GM18909 (cell line): Measurements from ENCODE around the gene CCNG2.
A peak's percentile ranks its signal among the peaks of the same experiment; 100 is the strongest.

Experiments
- ATAC-seq: cut with Tn5 transposase; IDR thresholded peaks from one replicate; pipeline ENCODE4 v1.9.1; 2021; ENCODE audit warnings: mild to moderate bottlenecking; ENCODE audit not compliant: unreplicated experiment, poor library complexity

Gene CCNG2

DNA sequence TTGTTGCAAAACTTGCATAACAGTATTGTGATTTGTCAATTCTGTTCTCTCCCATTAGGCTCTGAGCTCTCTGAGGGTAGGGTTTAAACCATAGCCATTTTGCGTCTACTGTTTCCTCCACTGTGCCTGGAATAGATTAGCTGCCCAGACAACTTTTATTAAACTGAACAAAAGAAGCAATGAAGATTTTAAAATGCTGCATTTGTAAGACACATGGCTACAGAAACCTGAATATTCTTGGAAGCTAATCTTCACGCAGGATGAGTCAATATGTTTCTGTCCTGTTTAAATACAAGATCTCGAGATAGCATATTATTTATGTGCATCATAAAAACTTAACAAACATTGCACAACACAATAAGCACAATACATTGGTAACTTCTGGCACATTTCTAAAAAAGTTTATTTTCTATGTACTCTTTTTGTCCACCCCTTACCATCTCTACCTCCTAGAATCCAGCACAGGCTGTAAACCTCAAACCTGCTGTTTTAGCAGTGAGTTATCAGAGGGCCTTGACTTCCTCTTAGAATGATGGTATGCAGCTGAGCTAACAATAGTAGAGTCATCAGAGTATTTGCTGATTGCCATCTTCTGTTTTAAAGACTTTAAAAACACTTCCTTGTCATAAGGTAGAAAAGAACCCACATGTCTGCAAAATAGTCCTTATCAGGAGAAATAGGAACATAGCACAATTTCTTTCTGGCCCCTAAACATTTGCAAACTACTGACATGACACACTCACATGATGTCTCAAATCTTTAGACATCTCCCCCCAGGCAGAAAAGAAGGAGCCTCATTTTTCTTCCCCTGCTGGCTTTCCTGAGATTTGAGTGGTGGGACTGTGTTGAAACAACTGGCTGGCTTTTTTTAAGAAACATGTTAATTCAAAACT lies 10.6 kb upstream of the CCNG2 start:
- ATAC-seq, result no peak

DNA sequence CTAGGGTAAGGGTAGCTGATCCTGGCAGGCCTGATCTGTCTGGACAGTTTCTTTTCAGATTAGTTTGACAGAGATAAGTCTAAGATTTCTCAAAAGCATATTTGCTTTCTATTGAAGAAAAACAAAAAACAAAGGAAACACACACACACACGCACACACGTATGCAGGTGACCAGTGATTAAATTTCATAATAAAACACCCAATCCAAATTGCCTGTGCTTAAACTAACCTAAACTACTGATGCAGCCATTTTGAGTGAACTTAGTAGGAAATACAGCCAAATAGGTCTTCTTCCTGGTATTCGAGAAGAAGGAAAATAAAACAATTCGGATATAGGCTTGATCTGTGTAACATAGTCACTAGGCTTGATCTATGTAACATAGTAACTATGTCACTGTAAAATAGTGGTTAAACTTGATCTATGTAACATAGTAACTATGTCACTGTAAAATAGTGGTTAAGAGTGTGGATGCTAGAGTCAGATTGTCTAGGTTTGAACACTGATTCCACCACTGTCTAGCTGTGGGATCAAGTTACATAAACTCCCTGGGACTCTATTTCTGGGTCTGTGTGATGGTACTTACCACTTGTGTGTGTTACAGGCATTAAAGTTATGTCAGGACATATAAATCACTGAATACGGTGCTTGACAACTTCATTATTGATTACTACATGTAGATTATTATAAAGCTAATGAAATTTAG lies 9.8 kb upstream of the CCNG2 start:
- no peak for ATAC-seq

DNA sequence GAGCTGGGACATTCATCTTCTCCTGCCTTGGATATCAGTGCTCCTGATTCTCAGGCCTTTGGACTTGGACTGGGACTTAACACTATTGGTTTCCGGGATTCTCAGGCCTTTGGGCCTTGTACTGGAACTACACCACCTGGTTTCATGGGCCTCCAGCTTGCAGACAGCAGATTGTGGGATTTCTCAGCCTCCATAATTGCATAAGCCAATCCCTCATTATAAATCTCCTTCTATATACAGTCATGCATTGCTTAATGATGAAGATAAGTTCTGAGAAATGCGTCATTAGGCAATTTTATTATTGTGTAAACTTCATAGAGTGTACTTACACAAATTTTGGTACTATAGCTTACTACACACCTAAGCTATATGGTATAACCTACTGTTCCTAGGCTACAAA lies 8.9 kb upstream of the CCNG2 start:
- no peak for ATAC-seq

DNA sequence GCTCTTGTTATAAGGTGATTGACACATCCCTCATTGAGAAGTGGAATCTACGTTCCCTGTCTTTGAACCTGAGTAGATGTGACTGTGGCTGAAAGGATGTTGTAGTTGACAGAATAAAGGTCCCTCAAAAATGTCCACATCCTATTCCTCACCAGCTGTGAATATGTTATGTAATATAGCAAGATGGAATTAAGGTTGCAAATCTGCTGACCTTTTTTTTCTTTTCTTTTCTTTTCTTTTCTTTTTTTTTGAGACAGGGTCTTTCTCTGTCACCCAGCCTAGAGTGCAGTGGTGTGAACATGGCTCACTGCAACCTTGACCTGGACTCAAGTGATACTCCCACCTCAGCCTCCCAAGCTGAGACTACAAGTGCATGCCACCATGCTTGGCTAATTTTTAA lies 7.2 kb upstream of the CCNG2 start:
- ATAC-seq, result no peak

DNA sequence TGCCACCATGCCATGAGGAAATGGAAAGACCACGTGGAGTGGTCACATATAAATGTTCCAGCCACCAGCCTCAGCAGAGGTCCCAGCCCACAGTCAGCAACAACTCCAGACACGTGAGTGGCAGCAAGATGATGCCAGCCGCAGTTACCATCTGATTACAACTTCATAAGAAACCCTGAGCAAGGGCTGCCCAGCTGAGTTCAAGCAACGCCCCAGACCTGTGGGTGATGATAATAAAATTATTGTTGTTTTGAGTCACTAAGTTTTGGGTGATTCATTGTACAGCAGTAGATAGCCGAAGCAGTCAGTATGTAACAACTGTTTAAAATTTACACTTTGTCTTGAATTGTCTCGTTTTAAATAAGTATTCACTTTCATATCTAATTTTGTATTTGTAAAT lies 5.8 kb upstream of the CCNG2 start:
- no peak for ATAC-seq

DNA sequence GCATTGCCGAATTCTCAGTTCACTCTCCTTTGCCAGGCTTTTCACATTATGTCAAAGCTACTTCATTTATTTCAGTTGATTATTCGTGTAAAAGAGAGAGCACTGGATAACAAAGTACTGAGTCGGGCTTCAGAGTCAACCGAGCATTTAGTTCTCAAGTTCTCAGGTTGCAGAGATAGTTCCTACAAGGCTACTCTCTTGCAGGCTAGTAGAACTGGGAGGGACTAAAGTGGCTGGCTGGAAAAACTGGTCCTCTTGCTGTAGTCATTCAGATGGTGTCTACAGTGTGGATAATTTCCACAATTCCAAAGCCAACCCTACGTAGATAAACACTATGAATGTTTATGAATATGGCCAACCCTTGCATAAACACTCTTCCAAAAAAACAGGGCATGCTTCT lies 4.6 kb upstream of the CCNG2 start:
- no peak for ATAC-seq

DNA sequence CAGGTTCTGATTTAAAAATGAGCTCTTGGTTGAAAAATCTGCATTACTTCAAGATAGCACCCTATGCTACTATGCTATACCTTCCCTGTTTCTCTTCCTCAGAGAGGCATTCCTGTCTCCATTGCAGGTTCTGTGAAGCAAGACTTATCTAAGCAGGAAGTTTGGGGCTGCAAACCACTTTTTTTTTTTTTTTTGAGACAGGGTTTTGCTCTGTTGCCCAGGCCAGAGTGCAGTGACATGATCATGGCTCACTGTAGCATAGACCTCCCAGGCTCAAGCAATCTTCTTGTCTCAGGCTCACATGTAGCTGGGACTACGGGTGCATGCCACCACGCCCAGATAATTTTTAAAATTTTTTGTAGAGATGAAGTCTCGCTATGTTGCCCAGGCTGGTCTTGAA lies 4.0 kb upstream of the CCNG2 start:
- no peak for ATAC-seq

DNA sequence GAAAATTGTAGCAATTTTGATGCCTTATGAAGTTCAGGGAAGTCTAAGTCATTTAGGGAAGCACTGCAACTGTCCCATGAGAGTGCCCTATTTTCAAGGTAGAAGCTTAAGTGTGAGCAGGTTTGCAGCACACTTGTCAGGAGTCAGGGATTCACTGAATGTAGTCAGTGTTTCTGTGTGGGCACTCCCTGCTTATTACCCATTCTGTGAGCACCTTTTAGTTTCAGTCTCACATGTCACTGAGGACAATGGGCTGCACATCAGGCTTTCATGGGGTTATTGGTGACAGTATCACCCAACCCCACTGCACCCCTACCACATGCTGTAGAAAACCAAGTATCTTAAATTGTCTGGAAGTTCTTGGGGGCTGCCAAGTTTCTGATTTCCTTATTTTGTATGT lies 2.9 kb upstream of the CCNG2 start:
- ATAC-seq, result no peak

DNA sequence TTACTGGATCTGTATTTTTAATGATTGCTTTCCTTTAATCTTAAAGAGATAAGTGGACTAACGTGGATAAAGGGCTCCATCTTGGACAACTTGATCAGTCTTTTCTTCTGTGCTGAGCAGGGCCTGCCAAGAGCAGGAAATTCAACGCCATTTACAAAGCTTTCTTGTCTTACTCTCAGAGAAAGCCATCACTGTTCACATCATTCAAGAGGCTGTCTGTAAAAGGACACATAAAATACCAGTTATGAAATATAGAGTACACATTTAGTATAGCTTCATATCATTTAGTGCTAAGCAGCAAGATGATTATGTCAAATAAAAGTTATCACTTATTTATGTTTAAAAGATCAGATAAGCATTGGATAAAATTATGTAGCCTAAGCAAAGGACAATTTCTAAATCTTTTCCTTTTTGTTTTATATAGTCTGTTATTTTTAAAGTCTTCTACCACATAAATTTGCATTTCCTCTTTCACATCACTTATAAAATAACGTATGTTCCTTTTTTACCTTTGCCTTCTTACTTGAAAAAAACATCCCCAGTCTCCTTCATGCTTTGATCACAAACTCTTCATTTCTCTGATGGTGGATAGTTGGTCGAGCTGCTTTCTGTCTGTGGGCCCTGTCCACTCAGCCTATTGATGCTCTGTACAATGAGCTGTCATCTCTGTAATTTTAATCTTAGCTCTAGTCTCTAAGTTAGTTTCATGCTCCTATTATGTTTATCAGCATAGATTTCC lies 2.1 kb upstream of the CCNG2 start:
- ATAC-seq, result no peak

DNA sequence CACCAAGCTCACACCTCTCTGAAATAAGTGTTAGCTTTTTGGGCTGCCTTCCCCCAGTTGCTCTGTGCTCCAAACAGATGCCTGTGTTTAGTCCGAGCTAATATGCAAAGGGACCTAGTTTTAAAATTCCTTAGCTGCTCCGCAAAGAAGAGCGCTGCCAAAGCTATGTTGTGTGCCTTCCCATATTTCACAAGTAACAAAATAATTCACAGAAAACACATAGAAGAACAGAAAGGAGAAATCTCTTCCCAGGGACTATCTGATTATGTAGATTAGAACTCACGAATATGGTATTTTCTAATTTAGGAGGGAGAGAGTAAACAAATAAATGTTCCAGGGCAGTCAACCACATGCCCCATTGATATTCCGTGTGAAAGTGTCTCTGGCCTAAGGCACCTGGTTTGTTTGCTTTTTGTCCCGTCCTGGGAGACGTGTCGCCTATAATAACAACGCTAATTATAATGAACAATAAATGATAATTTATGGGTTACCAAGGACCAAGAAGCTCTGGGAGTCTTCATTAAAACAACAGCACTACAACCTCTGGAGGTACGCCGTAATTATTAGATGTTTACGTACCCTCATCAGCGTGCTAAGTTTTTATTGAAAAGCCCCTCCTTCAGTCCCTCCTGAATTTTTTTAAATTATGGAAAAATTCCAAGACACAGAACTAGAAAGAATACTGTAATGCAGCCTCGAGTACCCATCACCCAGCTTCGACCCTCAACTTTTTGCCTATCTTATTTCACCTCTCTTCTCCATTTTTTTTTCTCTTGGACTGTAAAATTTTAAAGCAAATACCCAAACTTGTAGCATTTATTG lies 1.2 kb upstream of the CCNG2 start:
- ATAC-seq, result no peak

DNA sequence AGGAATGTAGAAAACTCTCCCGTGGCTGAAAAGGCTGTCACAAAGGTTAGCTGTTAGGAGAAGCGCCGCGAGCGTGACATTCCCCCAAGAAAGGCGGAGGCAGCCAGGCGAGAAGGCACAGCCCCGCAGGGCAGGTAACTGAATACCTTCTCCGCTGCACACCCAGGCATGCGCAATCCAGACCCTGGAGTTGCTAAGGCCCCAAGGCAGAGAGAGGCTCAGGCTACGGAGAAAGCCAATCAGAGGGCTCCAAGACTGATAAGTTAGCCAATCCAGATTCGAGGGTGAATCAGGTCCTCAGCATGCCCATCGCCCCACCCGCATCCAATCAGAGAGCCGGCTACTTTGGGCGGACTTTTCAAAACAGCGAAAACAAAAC lies 485 bp upstream of the CCNG2 start:
- ATAC-seq, result peak; percentile 89

DNA sequence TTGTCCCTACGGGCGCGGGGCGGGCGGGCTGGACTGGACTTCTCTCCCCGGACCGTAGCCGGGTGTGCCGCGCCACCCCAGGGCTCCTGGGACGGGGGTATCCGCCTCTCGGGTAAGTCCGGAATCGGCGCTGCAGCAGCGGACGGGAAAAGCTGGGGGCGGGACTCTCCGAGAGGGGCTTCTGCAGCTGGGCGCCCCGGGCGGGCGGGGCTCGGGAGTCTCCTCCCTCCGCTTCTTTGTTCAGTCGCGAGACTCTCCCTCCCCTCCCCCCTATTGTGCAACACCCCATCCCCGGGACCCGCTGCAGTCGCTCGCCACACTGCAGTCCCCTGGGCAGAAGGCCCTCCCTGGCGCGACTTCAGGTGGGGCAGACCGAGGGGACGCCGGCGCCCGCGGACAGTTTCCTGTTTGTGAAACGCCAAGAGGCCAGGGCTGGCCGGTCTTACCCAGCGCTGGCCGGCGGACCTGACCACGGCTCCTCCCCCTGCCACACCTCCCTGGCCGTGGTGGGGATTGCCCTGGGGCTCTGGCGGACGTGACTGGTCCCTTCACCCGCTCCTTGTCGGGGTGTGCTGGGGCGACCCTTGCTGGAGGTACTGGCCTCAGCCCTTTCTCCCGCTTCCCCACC lies 966 bp downstream of the CCNG2 start:
- peak; percentile 63 for ATAC-seq

DNA sequence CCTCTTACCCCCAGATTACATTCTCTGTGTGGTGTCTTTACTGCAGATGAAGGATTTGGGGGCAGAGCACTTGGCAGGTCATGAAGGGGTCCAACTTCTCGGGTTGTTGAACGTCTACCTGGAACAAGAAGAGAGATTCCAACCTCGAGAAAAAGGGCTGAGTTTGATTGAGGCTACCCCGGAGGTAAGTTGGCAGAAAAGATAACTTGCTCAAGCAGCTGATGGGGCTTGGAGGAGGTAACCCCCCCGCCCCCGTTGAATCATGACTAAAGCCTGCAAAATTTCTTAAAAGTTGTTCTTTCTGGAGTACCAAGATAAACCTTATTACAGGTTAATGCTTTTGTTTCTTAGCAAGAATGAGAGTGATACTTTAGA lies 1.5 kb downstream of the CCNG2 start:
- ATAC-seq, result no peak

DNA sequence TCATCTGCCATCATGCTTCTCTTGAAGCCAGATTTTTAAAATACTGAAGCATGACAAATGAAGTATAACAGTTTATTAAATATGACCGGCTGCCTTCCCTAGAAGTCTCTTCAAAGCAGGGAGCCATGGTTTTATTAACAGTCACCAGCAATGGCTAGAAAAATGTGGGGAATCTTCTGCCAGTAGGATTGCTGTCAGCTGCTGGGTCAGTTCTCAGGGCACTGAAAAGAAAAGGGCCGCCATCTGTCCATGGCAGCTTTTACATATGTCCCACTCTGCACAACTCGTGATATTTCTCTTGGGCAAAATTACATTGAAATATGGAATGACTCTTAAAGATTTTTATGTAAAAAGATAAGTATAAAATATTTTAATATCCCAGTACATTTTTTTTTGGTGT lies 2.8 kb downstream of the CCNG2 start:
- ATAC-seq, result no peak

DNA sequence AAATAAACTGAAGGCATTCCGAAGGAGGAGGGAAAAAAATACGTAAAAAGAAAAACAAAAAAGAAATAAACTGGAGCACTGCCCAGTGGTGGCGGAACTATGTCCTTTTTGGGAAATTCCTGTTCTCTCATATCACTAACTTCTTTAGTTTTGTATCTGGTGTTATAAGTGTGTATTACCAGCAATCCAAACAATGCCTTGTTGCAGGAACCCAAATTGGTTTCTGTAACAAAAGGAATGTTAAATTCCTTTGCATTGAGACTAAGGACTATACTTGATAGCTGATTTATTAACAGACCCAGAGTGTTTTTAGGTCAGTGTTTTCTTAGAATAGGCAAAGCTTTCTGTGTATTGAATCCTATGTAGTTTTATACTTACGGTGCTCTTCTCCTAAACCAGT lies 6.6 kb downstream of the CCNG2 start:
- no peak for ATAC-seq

DNA sequence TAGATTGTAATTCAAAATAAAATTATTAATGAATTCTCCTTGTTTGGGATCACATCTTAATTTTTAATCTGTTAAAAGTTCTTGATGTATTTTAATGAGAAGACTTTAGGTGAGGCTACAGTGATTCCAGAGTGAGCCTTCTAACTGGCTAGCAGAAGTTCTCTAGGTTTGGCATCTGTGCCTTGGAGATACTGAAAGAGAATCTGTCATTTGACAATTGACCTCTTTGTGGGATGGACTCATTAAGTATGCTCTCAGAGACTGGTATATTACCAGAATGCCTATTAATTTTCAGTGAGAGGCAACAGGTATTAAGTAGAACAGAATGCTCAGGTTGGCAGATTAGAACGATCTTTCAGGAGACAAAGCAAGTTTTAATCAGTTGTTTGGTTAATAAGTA lies 10.2 kb downstream of the CCNG2 start:
- no peak for ATAC-seq

DNA sequence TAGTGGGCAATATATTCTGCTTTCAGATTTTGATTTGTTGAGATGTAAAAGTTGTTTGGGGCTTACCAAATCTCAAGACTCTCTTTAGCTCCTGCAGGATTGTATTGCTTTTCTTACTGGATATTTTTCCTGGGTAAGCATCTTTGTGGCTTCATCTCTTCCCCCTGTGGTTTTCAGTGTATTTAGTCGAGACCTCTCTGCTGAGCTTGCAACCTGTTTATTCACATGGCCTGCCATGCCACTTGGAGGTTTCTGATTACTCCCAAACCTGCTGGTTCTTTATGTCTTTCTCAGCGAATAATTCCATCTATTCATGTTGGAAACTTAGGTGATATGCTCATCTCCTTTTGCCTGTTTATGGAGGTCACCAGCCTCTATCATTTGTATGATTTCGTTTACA lies 10.9 kb downstream of the CCNG2 start:
- no peak for ATAC-seq

DNA sequence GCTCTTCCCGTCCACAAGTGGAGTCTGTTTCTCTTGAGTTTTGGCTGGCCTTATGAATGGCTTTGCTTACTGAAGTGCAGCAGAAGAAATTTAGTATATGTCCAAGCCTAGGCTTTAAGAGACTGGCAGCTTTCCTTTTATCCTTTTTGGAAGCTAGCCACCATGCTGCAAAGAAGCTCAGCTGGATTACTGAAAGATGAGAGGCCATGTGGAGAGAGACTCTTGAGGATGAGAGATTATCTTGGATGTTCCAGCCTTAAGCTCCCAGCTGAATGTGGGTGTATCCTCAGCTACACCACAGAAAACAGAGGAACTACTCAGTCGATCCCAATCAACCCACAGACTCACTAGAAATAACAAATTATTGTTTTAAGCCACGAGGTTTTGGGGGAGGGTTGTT lies 12.5 kb downstream of the CCNG2 start:
- no peak for ATAC-seq

DNA sequence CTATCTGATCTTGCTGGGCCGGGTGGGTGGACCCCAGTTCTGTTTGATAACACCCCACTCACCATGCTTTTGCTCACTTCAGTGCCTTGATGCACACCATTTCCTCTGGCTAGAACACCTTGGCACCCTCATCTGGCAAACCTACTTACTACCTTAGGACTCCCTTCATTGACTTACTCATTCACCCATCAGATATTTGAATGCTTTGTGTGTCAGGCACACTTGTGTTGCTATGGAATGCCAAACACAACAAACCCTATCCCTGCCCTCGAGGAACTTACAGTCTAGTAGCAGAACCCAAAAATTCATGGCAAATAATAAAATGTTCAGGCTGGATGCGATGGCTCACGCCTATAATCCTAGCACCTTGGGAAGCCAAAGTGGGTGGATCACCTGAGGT lies 13.9 kb downstream of the CCNG2 start:
- no peak for ATAC-seq

DNA sequence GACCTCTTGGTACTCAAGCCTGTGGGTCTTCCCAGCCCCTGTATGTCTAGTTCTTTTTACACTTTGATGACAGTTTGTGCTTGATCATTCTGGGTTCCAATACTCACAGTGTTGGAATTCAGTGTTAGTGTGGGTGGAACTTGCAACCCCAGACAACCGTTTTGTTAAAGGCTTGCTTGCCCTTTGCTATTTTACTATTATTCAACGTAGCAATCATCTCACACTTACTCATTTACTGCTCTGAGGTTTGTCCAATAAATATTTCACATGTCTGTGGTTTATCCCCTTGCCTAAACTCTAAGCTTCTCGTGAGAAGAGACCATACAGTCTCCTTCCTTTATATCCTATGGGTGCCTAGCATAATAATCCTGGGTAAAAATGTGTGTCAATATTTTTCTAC lies 15.3 kb downstream of the CCNG2 start:
- no peak for ATAC-seq
